HG02798 (cell line): ENCODE data around the gene SLC44A4.

Experiments used
- ATAC-seq: cut with Tn5 transposase; IDR thresholded peaks from one replicate; pipeline ENCODE4 v1.9.1; 2021; ENCODE audit warnings: mild to moderate bottlenecking; ENCODE audit not compliant: unreplicated experiment, poor library complexity

SLC44A4 gene

DNA sequence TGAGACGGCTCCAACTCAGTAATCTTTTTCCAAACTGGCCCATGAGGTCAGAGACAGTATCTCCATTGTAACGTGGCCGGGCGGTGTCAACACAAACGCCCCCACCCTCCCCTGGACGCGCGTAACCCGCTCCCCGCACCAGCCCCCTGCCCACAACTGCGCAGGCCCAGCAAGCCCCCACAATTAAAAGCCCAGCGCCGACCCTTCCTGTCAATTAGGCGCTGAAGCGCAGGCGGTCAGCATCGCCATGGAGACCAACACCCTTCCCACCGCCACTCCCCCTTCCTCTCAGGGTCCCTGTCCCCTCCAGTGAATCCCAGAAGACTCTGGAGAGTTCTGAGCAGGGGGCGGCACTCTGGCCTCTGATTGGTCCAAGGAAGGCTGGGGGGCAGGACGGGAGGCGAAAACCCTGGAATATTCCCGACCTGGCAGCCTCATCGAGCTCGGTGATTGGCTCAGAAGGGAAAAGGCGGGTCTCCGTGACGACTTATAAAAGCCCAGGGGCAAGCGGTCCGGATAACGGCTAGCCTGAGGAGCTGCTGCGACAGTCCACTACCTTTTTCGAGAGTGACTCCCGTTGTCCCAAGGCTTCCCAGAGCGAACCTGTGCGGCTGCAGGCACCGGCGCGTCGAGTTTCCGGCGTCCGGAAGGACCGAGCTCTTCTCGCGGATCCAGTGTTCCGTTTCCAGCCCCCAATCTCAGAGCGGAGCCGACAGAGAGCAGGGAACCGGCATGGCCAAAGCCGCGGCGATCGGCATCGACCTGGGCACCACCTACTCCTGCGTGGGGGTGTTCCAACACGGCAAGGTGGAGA lies 63.6 kb downstream of the SLC44A4 start, which contains the start of the genes HSPA1A and HSPA1L:
Gene HSPA1A (plus strand): TSS at position 519 of the 814 bp plus-strand sequence. CDS start 214 bp downstream, at position 733.
Gene HSPA1L (minus strand): TSS at position 259 of the 814 bp plus-strand sequence. CDS start 3,311 bp downstream, outside the sequence.
- peak; percentile 50 for ATAC-seq

DNA sequence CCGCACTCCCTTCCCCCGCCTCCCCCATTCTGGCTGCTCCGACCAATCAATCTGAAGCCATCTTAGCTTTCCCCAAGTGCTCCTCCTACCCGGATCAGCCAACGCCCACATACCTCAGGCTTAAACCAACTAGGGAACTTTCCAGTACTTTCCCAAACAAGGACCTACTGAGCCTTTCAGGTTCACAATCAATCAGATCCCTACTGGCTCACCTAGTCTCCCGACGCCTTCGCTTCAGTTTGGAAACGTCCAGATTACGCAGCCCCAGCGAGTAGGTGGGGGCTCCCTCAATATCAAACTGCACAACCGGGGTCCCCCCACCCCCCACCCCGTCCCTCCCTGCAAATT lies 64.1 kb downstream of the SLC44A4 start:
- peak; percentile 49 for ATAC-seq

- no peak for ATAC-seq
Observed at GRCh38 chr6:31813465-31813849, 65.3 kb downstream of the SLC44A4 start.
